ENCODE results near the gene SLC9A9. TPM values are rescaled to one million over a fixed set of nuclear protein-coding genes. Genes with fewer than 3 reads are reported as not detected.

Gene SLC9A9
- total RNA-seq, 2 donors from 2014 or later, result 1.3 to 3.7 TPM

GRCh38 chr3:143650120-143650519, 198.1 kb downstream of the SLC9A9 start:
- no peak for TF ChIP-seq CTCF (conservative IDR thresholded peaks at IDR 0.05)
- Histone ChIP-seq H3K36me3 (ENCODE audit: control insufficient read depth, insufficient read depth, low read length) (no peaks in the 10 kb centered on the region), H3K4me1 (ENCODE audit: control insufficient read depth, insufficient read depth, low read length) (no peaks in the 10 kb centered on the region), H3K27ac (ENCODE audit: low read depth, low read length) (no peak overlapping the region), H3K9me3 (ENCODE audit: control insufficient read depth, low read length) (no peaks in the 10 kb centered on the region), H3K9ac (ENCODE audit: extremely low read depth, low read length, poor library complexity, severe bottlenecking) (no peak overlapping the region), H3K4me3 (ENCODE audit: low read length) (no peak overlapping the region), H3K27me3 (ENCODE audit: control insufficient read depth, insufficient read depth, low read length, poor library complexity, severe bottlenecking) (no peaks in the 10 kb centered on the region)
- Mint-ChIP-seq H3K9me3 (no peaks in the 10 kb centered on the region), H3K4me3 (no peak overlapping the region), H3K36me3 (ENCODE audit: low read depth) (no peaks in the 10 kb centered on the region), H3K27ac (no peak overlapping the region), H3K4me1 (peaks cover 4% of the 10 kb centered on the region), H3K27me3 (ENCODE audit: insufficient read depth) (no peaks in the 10 kb centered on the region)
- DNase-seq, result no peak
- 88 to 89% methylated on average over 2 of the region's 2 CpGs for WGBS, 2 experiments (ENCODE audit: insufficient coverage in 1 of 2, insufficient read length in 1 of 2)

DNA sequence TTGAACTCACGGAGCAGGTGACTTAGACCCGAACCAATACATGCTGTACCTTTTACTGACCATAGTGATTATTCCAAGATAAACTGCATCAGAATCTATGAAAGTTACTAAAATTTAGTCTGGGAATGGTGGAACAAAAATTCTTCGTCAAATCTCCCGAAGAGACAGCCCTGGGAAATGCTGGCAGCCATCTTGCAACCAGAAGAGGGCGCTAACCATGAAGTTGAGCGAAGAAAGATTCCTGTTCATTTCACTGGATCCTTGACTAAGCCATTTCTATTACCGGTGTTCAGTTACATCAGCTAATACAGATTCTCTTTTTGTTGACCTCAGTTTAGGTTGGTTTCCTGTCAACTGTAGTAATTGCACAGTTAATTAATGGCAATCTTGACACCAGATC, 199.6 kb downstream of the SLC9A9 start:
- peak; percentile 78 for DNase-seq

GRCh38 chr3:143648218-143648617, 200.1 kb downstream of the SLC9A9 start:
- 96% methylated on average over 13 to 14 of the region's 14 CpGs for WGBS, 2 experiments (ENCODE audit: insufficient coverage in 1 of 2, insufficient read length in 1 of 2)
- DNase-seq, result no peak

More for the DNA sequence above, 199.6 kb downstream of the SLC9A9 start:
- TF ChIP-seq CTCF (conservative IDR thresholded peaks at IDR 0.05), result peak; percentile 92
- H3K27ac Mint-ChIP-seq, result no peak overlapping the region
- no peaks in the 10 kb centered on the region for H3K9me3 Mint-ChIP-seq
- Histone ChIP-seq H3K9ac (ENCODE audit: extremely low read depth, low read length, poor library complexity, severe bottlenecking) (no peak overlapping the region), H3K4me1 (ENCODE audit: control insufficient read depth, insufficient read depth, low read length) (no peaks in the 10 kb centered on the region), H3K36me3 (ENCODE audit: control insufficient read depth, insufficient read depth, low read length) (no peaks in the 10 kb centered on the region), H3K27me3 (ENCODE audit: control insufficient read depth, insufficient read depth, low read length, poor library complexity, severe bottlenecking) (no peaks in the 10 kb centered on the region), H3K27ac (ENCODE audit: low read depth, low read length) (no peak overlapping the region), H3K4me3 (ENCODE audit: low read length) (no peak overlapping the region), H3K9me3 (ENCODE audit: control insufficient read depth, low read length) (no peaks in the 10 kb centered on the region)
- H3K27me3 Mint-ChIP-seq (ENCODE audit: insufficient read depth), result no peaks in the 10 kb centered on the region
- no peaks in the 10 kb centered on the region for H3K36me3 Mint-ChIP-seq (ENCODE audit: low read depth)
- H3K4me1 Mint-ChIP-seq, result peaks cover 8% of the 10 kb centered on the region
- 81 to 87% methylated on average over 7 of the region's 7 CpGs for WGBS, 2 experiments (ENCODE audit: insufficient coverage in 1 of 2, insufficient read length in 1 of 2)
- no peak overlapping the region for H3K4me3 Mint-ChIP-seq

More at GRCh38 chr3:143648218-143648617, 200.1 kb downstream of the SLC9A9 start:
- Histone ChIP-seq H3K4me1 (ENCODE audit: control insufficient read depth, insufficient read depth, low read length) (no peaks in the 10 kb centered on the region), H3K4me3 (ENCODE audit: low read length) (no peak overlapping the region), H3K36me3 (ENCODE audit: control insufficient read depth, insufficient read depth, low read length) (no peaks in the 10 kb centered on the region), H3K27me3 (ENCODE audit: control insufficient read depth, insufficient read depth, low read length, poor library complexity, severe bottlenecking) (no peaks in the 10 kb centered on the region), H3K27ac (ENCODE audit: low read depth, low read length) (no peak overlapping the region), H3K9ac (ENCODE audit: extremely low read depth, low read length, poor library complexity, severe bottlenecking) (no peak overlapping the region), H3K9me3 (ENCODE audit: control insufficient read depth, low read length) (no peaks in the 10 kb centered on the region)
- H3K4me1 Mint-ChIP-seq, result peaks cover 8% of the 10 kb centered on the region
- no peak for TF ChIP-seq CTCF (conservative IDR thresholded peaks at IDR 0.05)
- H3K27me3 Mint-ChIP-seq (ENCODE audit: insufficient read depth), result no peaks in the 10 kb centered on the region
- H3K4me3 Mint-ChIP-seq, result no peak overlapping the region
- H3K36me3 Mint-ChIP-seq (ENCODE audit: low read depth), result no peaks in the 10 kb centered on the region
- H3K9me3 Mint-ChIP-seq, result no peaks in the 10 kb centered on the region
- no peak overlapping the region for H3K27ac Mint-ChIP-seq
